Ishikawa (cell line): ENCODE measurements around the gene HNMT.

ENCODE experiments used
- CEBPB ChIP-seq: IDR thresholded peaks from 2 replicates; pipeline ENCODE4 v1.6.1; 2012
- CREB1 ChIP-seq: IDR thresholded peaks from 2 replicates; pipeline ENCODE4 v1.6.1; 2012; ENCODE audit warnings: low read depth
- EGR1 ChIP-seq: IDR thresholded peaks from 2 replicates; pipeline ENCODE4 v1.6.1; 2012
- EP300 ChIP-seq: IDR thresholded peaks from 2 replicates; pipeline ENCODE4 v1.6.1; 2012; ENCODE audit warnings: borderline replicate concordance
- FOXM1 ChIP-seq: IDR thresholded peaks from 2 replicates; pipeline ENCODE4 v1.6.1; 2012; ENCODE audit warnings: low read depth, borderline replicate concordance
- MAX ChIP-seq: IDR thresholded peaks from 2 replicates; pipeline ENCODE4 v1.6.1; 2012
- NFIC ChIP-seq: IDR thresholded peaks from 2 replicates; pipeline ENCODE4 v1.6.1; 2012
- RAD21 ChIP-seq: IDR thresholded peaks from 2 replicates; pipeline ENCODE4 v1.6.1; 2012; ENCODE audit warnings: low read depth
- TAF1 ChIP-seq: IDR thresholded peaks from 2 replicates; pipeline ENCODE4 v1.6.1; 2012; ENCODE audit warnings: low read depth, mild to moderate bottlenecking
- TCF12 ChIP-seq: IDR thresholded peaks from 2 replicates; pipeline ENCODE4 v1.6.1; 2012; ENCODE audit warnings: low read depth
- TEAD4 ChIP-seq: IDR thresholded peaks from 2 replicates; pipeline ENCODE4 v1.6.1; 2012
- USF1 ChIP-seq: IDR thresholded peaks from 2 replicates; pipeline ENCODE4 v1.6.1; 2012
- YY1 ChIP-seq: IDR thresholded peaks from 2 replicates; pipeline ENCODE4 v1.6.1; 2012; ENCODE audit warnings: low read depth
- ZBTB7A ChIP-seq: IDR thresholded peaks from 2 replicates; pipeline ENCODE4 v1.6.1; 2012; ENCODE audit warnings: low read depth
- TF ChIP-seq, protein P1 (sequence below): IDR thresholded peaks from 2 replicates; pipeline ENCODE4 v1.6.1; 2012; ENCODE audit warnings: low read depth, mild to moderate bottlenecking

HNMT gene

GRCh38 chr2:138040616-138041015 is 76.3 kb downstream of the HNMT start:
- no peak for TF ChIP-seq FOXM1
- no peak for TF ChIP-seq CEBPB
- TF ChIP-seq ZBTB7A, result no peak
- no peak for TF ChIP-seq CREB1
- TF ChIP-seq EGR1, result no peak
- no peak for TF ChIP-seq RAD21
- TF ChIP-seq TCF12, result no peak
- no peak for TF ChIP-seq NFIC
- no peak for TF ChIP-seq TEAD4
- no peak for TF ChIP-seq MAX
- TF ChIP-seq USF1, result no peak

DNA sequence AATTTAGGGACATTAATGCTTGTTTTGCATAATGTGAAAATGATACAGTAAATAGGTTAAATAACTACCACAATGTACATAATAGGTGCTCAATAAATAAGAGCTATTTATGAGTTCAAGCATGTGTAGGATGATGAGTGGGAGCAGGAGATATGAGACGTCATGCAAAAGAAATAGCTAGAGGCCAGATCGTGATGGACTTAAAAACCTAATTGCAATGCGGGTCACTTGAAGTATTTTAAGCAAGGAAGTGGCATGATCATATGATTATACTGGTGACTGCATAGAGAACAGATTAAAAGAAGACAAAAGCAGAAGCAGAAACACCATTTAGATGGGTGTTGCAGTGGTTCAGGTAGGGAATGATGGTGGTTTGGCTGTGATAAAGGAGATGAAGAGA is 78.0 kb downstream of the HNMT start:
- TF ChIP-seq, protein P1, sequence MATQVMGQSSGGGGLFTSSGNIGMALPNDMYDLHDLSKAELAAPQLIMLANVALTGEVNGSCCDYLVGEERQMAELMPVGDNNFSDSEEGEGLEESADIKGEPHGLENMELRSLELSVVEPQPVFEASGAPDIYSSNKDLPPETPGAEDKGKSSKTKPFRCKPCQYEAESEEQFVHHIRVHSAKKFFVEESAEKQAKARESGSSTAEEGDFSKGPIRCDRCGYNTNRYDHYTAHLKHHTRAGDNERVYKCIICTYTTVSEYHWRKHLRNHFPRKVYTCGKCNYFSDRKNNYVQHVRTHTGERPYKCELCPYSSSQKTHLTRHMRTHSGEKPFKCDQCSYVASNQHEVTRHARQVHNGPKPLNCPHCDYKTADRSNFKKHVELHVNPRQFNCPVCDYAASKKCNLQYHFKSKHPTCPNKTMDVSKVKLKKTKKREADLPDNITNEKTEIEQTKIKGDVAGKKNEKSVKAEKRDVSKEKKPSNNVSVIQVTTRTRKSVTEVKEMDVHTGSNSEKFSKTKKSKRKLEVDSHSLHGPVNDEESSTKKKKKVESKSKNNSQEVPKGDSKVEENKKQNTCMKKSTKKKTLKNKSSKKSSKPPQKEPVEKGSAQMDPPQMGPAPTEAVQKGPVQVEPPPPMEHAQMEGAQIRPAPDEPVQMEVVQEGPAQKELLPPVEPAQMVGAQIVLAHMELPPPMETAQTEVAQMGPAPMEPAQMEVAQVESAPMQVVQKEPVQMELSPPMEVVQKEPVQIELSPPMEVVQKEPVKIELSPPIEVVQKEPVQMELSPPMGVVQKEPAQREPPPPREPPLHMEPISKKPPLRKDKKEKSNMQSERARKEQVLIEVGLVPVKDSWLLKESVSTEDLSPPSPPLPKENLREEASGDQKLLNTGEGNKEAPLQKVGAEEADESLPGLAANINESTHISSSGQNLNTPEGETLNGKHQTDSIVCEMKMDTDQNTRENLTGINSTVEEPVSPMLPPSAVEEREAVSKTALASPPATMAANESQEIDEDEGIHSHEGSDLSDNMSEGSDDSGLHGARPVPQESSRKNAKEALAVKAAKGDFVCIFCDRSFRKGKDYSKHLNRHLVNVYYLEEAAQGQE, result no peak
- TF ChIP-seq EGR1 (no peak), EP300 (no peak), CREB1 (no peak), USF1 (no peak), MAX (no peak), TCF12 (no peak), TAF1 (no peak), RAD21 (no peak), TEAD4 (no peak), YY1 (no peak), NFIC (no peak), ZBTB7A (no peak), FOXM1 (no peak), CEBPB (no peak)

DNA sequence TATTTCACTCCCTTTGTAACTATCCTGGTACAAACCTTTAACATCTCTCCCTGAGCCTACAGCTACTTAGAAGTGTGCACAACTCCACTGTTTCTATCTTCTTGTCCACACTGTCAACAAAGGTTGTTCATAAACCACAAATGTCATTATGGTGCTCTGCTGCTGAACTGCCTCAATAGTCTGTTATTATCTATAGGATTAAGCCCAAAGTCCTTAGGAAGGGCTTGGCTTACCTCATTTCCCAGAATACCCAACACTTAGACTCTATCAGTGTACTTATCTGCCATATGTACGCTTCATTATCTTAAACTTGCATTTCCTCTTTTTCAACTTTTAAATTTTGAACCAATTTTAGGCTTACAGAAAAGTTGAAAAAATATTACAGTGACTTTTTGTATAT is 94.2 kb downstream of the HNMT start:
- TF ChIP-seq FOXM1, result no peak
- no peak for TF ChIP-seq RAD21
- TF ChIP-seq ZBTB7A, result no peak
- TF ChIP-seq, protein P1, result no peak
- TF ChIP-seq CREB1, result no peak
- TF ChIP-seq TCF12, result no peak
- TF ChIP-seq TEAD4, result no peak
- TF ChIP-seq USF1, result no peak
- TF ChIP-seq EGR1, result no peak
- no peak for TF ChIP-seq EP300
- no peak for TF ChIP-seq TAF1
- no peak for TF ChIP-seq CEBPB
- TF ChIP-seq YY1, result no peak
- no peak for TF ChIP-seq MAX

GRCh38 chr2:138059487-138060300 is 95.4 kb downstream of the HNMT start:
- no peak for TF ChIP-seq USF1
- no peak for TF ChIP-seq RAD21
- TF ChIP-seq MAX, result no peak
- TF ChIP-seq ZBTB7A, result no peak
- no peak for TF ChIP-seq CEBPB
- TF ChIP-seq EP300, result no peak
- no peak for TF ChIP-seq TEAD4
- no peak for TF ChIP-seq TAF1
- TF ChIP-seq CREB1, result no peak
- TF ChIP-seq FOXM1, result no peak
- TF ChIP-seq TCF12, result no peak
- TF ChIP-seq YY1, result no peak
- TF ChIP-seq, protein P1, result no peak
- TF ChIP-seq NFIC, result no peak
- TF ChIP-seq EGR1, result no peak
